HepG2 (cell line): ENCODE measurements around the gene PRKAR2A. TPM values are rescaled to one million over a fixed set of nuclear protein-coding genes. Genes with fewer than 3 reads are reported as not detected.

Experiments used
- BCLAF1 ChIP-seq: fragments of 450-650 bp; IDR thresholded peaks from 2 replicates; pipeline ENCODE4 v1.6.1; 2017; ENCODE audit warnings: mild to moderate bottlenecking
- CBFB ChIP-seq: sonication (generic); formaldehyde crosslinking; IDR thresholded peaks from 2 replicates; pipeline ENCODE4 v1.4.0; 2020; ENCODE audit warnings: missing genetic modification reagents
- MIER2 ChIP-seq: IDR thresholded peaks from 2 replicates; pipeline ENCODE4 v1.6.1; 2016; ENCODE audit warnings: missing biosample characterization, missing genetic modification reagents
- REST ChIP-seq, 2 experiments: IDR thresholded peaks; 2 replicates each; pipeline ENCODE4 v1.6.1; 2011 to 2012; ENCODE audit warnings: low read length in 2 of 2, borderline replicate concordance in 1 of 2, low read depth in 1 of 2, mild to moderate bottlenecking in 1 of 2, moderate library complexity in 1 of 2
- SP5 ChIP-seq: IDR thresholded peaks from 2 replicates; pipeline ENCODE4 v1.6.1; 2016; ENCODE audit warnings: low read depth, borderline replicate concordance
- ZBTB7B ChIP-seq: sonication (generic); formaldehyde crosslinking; IDR thresholded peaks from 2 replicates; pipeline ENCODE4 v1.4.0; 2020; ENCODE audit warnings: missing genetic modification reagents
- ZNF850 ChIP-seq: sonication (generic); formaldehyde crosslinking; conservative IDR thresholded peaks from 2 replicates; pipeline ENCODE4 v1.9.0; 2021; ENCODE audit warnings: mild to moderate bottlenecking, missing genetic modification reagents
- polyA plus RNA-seq, 8 experiments: library from polyadenylated mRNA; depleted of rRNA in 3 of 8; stranded (reverse) in 7 of 8; unstranded in 1 of 8; fragments of >200 nt; fragmentation: Illumina TruSeq in 4 of 8; extraction: Trizol in 4 of 8; gene quantifications; 2 replicates each; pipeline versions ENCODE4 v1.2.1 to v1.2.3, GENCODE V29; 2011 to 2016; ENCODE audit warnings: low read depth in 4 of 8, missing spikeins in 1 of 8, mixed read lengths in 1 of 8; ENCODE audit not compliant: insufficient read depth in 1 of 8
- total RNA-seq, 5 experiments: library from RNA; depleted of rRNA; stranded (reverse); fragments of >200 nt; fragmentation: Illumina TruSeq; extraction: Trizol; gene quantifications; 2 replicates each; pipeline ENCODE4 v1.2.3, GENCODE V29; 2016; ENCODE audit warnings: low read depth in 1 of 5

Gene PRKAR2A
- total and polyA plus RNA-seq, 2 of the 13 experiments (the other 11 are each of a cell fraction or from before 2014, with no cell fraction given) = 11.8 to 29.2 TPM

- TF ChIP-seq CBFB (no peak; the same call in 1 of the 2 replicates), BCLAF1 (no peak), MIER2 (CRISPR knock-in tag) (no peak), REST (IDR thresholded peaks at IDR 0.05; ENCODE audit: borderline replicate concordance in 1 of 2, low read depth in 1 of 2, low read length in 2 of 2) (no peak), SP5 (CRISPR knock-in tag) (no peak; the same call in 1 of the 2 replicates), ZNF850 (CRISPR knock-in tag) (peak; percentile 61; the same call in 1 of the 2 replicates), ZBTB7B (CRISPR knock-in tag) (no peak)
These were observed at the start of gene PRKAR2A (continued) for GRCh38 chr3:48847504-48848423.
